ENCODE measurements around the gene SHH. TPM values are rescaled to one million over a fixed set of nuclear protein-coding genes. Genes with fewer than 3 reads are reported as not detected.
A peak's percentile ranks its signal among the peaks of the same experiment; 100 is the strongest.

SHH gene
- total and polyA plus RNA-seq, 2 of the 13 experiments (the other 11 are each of a cell fraction or from before 2014, with no cell fraction given) = 1.9 to 3.4 TPM

- Histone ChIP-seq H3K4me2 (ENCODE audit: low read depth, low read length) (no peak overlapping the region), H3K27ac (ENCODE audit: extremely low read length, insufficient read depth, low read length) (no peak overlapping the region), H3K4me1 (ENCODE audit: insufficient read depth, low read length) (no peaks in the 10 kb centered on the region), H3K4me3 (replicated peaks in 1 of 3; ENCODE audit: insufficient read depth in 1 of 3, low read depth in 2 of 3, low read length in 3 of 3) (no peak overlapping the region), H3K9ac (ENCODE audit: insufficient read depth, low read depth, low read length) (no peak overlapping the region), H3K79me2 (ENCODE audit: insufficient read depth, low read length) (no peaks in the 10 kb centered on the region), H4K20me1 (ENCODE audit: insufficient read depth, low read length) (peaks cover 2% of the 10 kb centered on the region; the same call in 1 of the 2 replicates), H2AFZ (ENCODE audit: low read length) (no peak overlapping the region), H3K9me3 (ENCODE audit: low read length) (no peaks in the 10 kb centered on the region), H3K27me3 (ENCODE audit: control insufficient read depth in 1 of 2, insufficient read depth in 2 of 2, low read length in 2 of 2) (peaks cover 6 to 80% of the 10 kb centered on the region in 2 experiments), H3K36me3 (replicated peaks in 1 of 2; ENCODE audit: control insufficient read depth in 1 of 2, insufficient read depth in 2 of 2, low read length in 2 of 2) (no peaks in the 10 kb centered on the region)
- no peak for ATAC-seq
- no peak for FAIRE-seq
- no peak for DNase-seq (ENCODE audit: low spot score)
- WGBS (ENCODE audit: low lambda C conversion rate) = 35% methylated on average over 6 of the region's 13 CpGs
- intact Hi-C loops (cut with micrococcal nuclease; ENCODE audit: unreplicated experiment) = no loop called here
- TF ChIP-seq ELF3 (CRISPR knock-in tag; IDR thresholded peaks at IDR 0.05) (no peak), MNT (IDR thresholded peaks at IDR 0.05) (peak; percentile 79)
- ChIA-PET CTCF (ENCODE audit: low intra/inter-chr PET ratio, low total read pairs) (no interaction called here), POLR2A (no interaction called here)
- no TSS peak for BruUV-seq (replicated peaks)
- in situ Hi-C loops (cut with HindIII; ENCODE audit: extremely low pct_ligation_motif_present, low pct_unique_long_range_greater_than_20kb) = loop anchor here (25.0 kb wide), 1 partner anchor 817 kb away; the partner anchor contains the start of gene RNF32
Measured at GRCh38 chr7:155820788-155821187, 8.5 kb upstream of the SHH start.

- no peak overlapping the region for H3K4me3 ChIP-seq (replicated peaks in 1 of 3; ENCODE audit: insufficient read depth in 1 of 3, low read depth in 2 of 3, low read length in 3 of 3)
- BruUV-seq (replicated peaks) = no TSS peak
- H3K9me3 ChIP-seq (ENCODE audit: low read length) = no peaks in the 10 kb centered on the region
- no peak overlapping the region for H2AFZ ChIP-seq (ENCODE audit: low read length)
- no peak overlapping the region for H3K9ac ChIP-seq (ENCODE audit: insufficient read depth, low read depth, low read length)
- ChIA-PET CTCF (ENCODE audit: low intra/inter-chr PET ratio, low total read pairs) (no interaction called here), POLR2A (no interaction called here)
- peaks cover 6 to 79% of the 10 kb centered on the region in 2 experiments for H3K27me3 ChIP-seq (ENCODE audit: control insufficient read depth in 1 of 2, insufficient read depth in 2 of 2, low read length in 2 of 2)
- no peak overlapping the region for H3K27ac ChIP-seq (ENCODE audit: extremely low read length, insufficient read depth, low read length)
- H3K79me2 ChIP-seq (ENCODE audit: insufficient read depth, low read length) = no peaks in the 10 kb centered on the region
- intact Hi-C loops (cut with micrococcal nuclease; ENCODE audit: unreplicated experiment) (no loop called here), in situ Hi-C loops (cut with HindIII; ENCODE audit: extremely low pct_ligation_motif_present, low pct_unique_long_range_greater_than_20kb) (loop anchor here (25.0 kb wide), 1 partner anchor 817 kb away; the partner anchor contains the start of gene RNF32)
- no peak for DNase-seq (ENCODE audit: low spot score)
- no CpG with 5 or more reads among the region's 18 CpGs for WGBS (ENCODE audit: low lambda C conversion rate)
- H3K36me3 ChIP-seq (replicated peaks in 1 of 2; ENCODE audit: control insufficient read depth in 1 of 2, insufficient read depth in 2 of 2, low read length in 2 of 2) = no peaks in the 10 kb centered on the region
- no peaks in the 10 kb centered on the region for H3K4me1 ChIP-seq (ENCODE audit: insufficient read depth, low read length)
- H4K20me1 ChIP-seq (ENCODE audit: insufficient read depth, low read length) = peaks cover 5% of the 10 kb centered on the region; the same call in 1 of the 2 replicates
- ATAC-seq = no peak
- no peak for FAIRE-seq
- no peak overlapping the region for H3K4me2 ChIP-seq (ENCODE audit: low read depth, low read length)
- TF ChIP-seq SATB2 (CRISPR knock-in tag; IDR thresholded peaks at IDR 0.05) (no peak), DR1 (CRISPR knock-in tag; IDR thresholded peaks at IDR 0.05) (no peak), SYNCRIP (IDR thresholded peaks at IDR 0.05; ENCODE audit: insufficient read depth, low read depth, low read length) (no peak), NFE2L2 (IDR thresholded peaks at IDR 0.05; ENCODE audit: low read length) (no peak), HINFP (CRISPR knock-in tag; IDR thresholded peaks at IDR 0.05; ENCODE audit: low read depth) (no peak), ZSCAN21 (CRISPR knock-in tag; IDR thresholded peaks at IDR 0.05; ENCODE audit: borderline replicate concordance) (no peak), HNF4G (IDR thresholded peaks at IDR 0.05; ENCODE audit: borderline replicate concordance, low read depth, low read length) (no peak), HNF4G (CRISPR knock-in tag; IDR thresholded peaks at IDR 0.05; ENCODE audit: borderline replicate concordance, low read depth) (no peak), XRCC5 (optimal IDR thresholded peaks at IDR 0.05; ENCODE audit: low read length) (no peak), PRDM10 (CRISPR knock-in tag; IDR thresholded peaks at IDR 0.05; ENCODE audit: low read depth) (no peak)
Measured at GRCh38 chr7:155820246-155820645, 8.0 kb upstream of the SHH start.

All from HepG2 (cell line).